A673 (cell line): Measurements from ENCODE around the gene ACP4. TPM values are rescaled to one million over a fixed set of nuclear protein-coding genes. Genes with fewer than 3 reads are reported as not detected.
A peak's percentile ranks its signal among the peaks of the same experiment; 100 is the strongest.

ENCODE experiments used
- BruUV-seq: library from RNA; stranded (reverse); fragments of 400-500 nt; replicated peaks from 2 replicates; lab custom pipeline; 2021; lab: Mats Ljungman, UMichigan
- CTCF ChIA-PET: fragments of 300-600 bp; sonication (Branson Sonifier 250); formaldehyde crosslinking; loops from one replicate; lab custom pipeline; 2022; ENCODE audit warnings: antibody characterized with exemption; lab: Charles Lee
- POLR2A ChIA-PET: fragments of 300-600 bp; sonication (Branson Sonifier 250); formaldehyde crosslinking; loops from one replicate; lab custom pipeline; 2022; ENCODE audit warnings: antibody characterized with exemption; ENCODE audit not compliant: low non-redundant PET; lab: Charles Lee
- DNase-seq: peaks from one replicate; pipeline ENCODE4 v3.0.0-alpha.2; 2015; ENCODE audit warnings: low spot score
- H3K27ac ChIP-seq: fragments of 200-600 bp; sonication (generic); 2 replicates; pipeline ENCODE4 v1.5.1; 2016; ENCODE audit warnings: mixed run types, low read depth, mild to moderate bottlenecking, mixed read lengths, antibody characterized with exemption, low read length; ENCODE audit not compliant: poor library complexity, severe bottlenecking
- H3K27me3 ChIP-seq: fragments of 200-600 bp; sonication (generic); replicated peaks from 2 replicates; pipeline ENCODE4 v1.6.1; 2017; ENCODE audit warnings: mixed run types, low read depth, mild to moderate bottlenecking, mixed read lengths, antibody characterized with exemption, low read length; ENCODE audit not compliant: insufficient read depth, poor library complexity
- H3K36me3 ChIP-seq: fragments of 200-600 bp; sonication (generic); 2 replicates; pipeline ENCODE4 v1.6.1; 2016; ENCODE audit warnings: mixed run types, mild to moderate bottlenecking, mixed read lengths, antibody characterized with exemption, low read length; ENCODE audit not compliant: insufficient read depth, poor library complexity, severe bottlenecking
- H3K4me1 ChIP-seq: fragments of 200-600 bp; sonication (generic); 2 replicates; pipeline ENCODE4 v1.6.1; 2017; ENCODE audit warnings: mixed run types, mild to moderate bottlenecking, mixed read lengths, antibody characterized with exemption, low read length; ENCODE audit not compliant: insufficient read depth, poor library complexity, severe bottlenecking
- H3K4me3 ChIP-seq: fragments of 200-600 bp; sonication (generic); 2 replicates; pipeline ENCODE4 v1.5.1; 2016; ENCODE audit warnings: low read depth, mixed run types, mild to moderate bottlenecking, mixed read lengths, low read length; ENCODE audit not compliant: poor library complexity, severe bottlenecking
- H3K9me3 ChIP-seq: fragments of 200-600 bp; sonication (generic); 2 replicates; pipeline ENCODE4 v1.6.1; 2016; ENCODE audit warnings: mixed run types, low read depth, mild to moderate bottlenecking, mixed read lengths, antibody characterized with exemption, low read length; ENCODE audit not compliant: poor library complexity, severe bottlenecking
- EZH2 ChIP-seq: fragments of 200-600 bp; sonication (generic); IDR thresholded peaks from 2 replicates; pipeline ENCODE4 v1.6.1; 2017; ENCODE audit warnings: borderline replicate concordance, low read depth, mild to moderate bottlenecking, mixed read lengths, antibody characterized with exemption, low read length; ENCODE audit not compliant: poor library complexity, severe bottlenecking
- intact Hi-C: fragments of 100-400 bp; cut with micrococcal nuclease; formaldehyde crosslinking; loops from one replicate; pipeline ENCODE4 v1.10.0; 2022; ENCODE audit not compliant: unreplicated experiment
- total RNA-seq: library from RNA; stranded (reverse); gene quantifications from 2 replicates; pipeline ENCODE4 v1.2.3, GENCODE V29; 2021
- TF ChIP-seq, protein P1 (sequence below): fragments of 300-800, 200-600 bp; sonication (generic); conservative IDR thresholded peaks from 2 replicates; pipeline ENCODE4 v1.5.1; 2017; ENCODE audit warnings: low read depth, mild to moderate bottlenecking, antibody characterized with exemption, low read length, moderate library complexity, mixed read lengths

The ACP4 gene
- total RNA-seq, 1 experiment from 2014 or later: not detected

DNA sequence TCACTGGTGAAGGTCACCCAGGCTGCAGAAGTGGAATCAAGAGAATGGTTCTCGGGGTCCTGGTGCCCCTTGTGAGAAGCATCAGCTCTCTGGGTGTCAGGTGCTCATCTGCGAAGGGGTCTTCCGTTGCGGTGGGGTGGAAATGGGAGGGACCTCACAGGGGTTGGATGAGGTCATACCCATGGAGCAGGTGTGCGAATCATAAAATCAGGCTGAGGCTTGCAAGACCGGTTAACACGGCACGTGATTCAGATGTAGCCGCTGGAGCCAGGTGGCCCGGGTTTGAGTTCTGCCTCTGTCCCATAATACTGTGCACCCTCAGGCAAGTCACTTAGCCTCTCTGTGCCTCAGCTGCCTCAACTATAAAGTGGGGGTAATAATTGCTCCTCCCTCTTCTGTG, 47.1 kb downstream of the ACP4 start:
- Histone ChIP-seq H3K4me1 (peaks cover 3% of the 10 kb centered on the region), H3K36me3 (no peaks in the 10 kb centered on the region), H3K4me3 (no peak overlapping the region), H3K27ac (no peak overlapping the region), H3K27me3 (peaks cover 11% of the 10 kb centered on the region), H3K9me3 (no peaks in the 10 kb centered on the region)
- intact Hi-C loops: no loop called here
- CTCF ChIA-PET: no interaction called here
- BruUV-seq: no TSS peak
- DNase-seq: no peak
- no peak for TF ChIP-seq EZH2
- POLR2A ChIA-PET: no interaction called here

DNA sequence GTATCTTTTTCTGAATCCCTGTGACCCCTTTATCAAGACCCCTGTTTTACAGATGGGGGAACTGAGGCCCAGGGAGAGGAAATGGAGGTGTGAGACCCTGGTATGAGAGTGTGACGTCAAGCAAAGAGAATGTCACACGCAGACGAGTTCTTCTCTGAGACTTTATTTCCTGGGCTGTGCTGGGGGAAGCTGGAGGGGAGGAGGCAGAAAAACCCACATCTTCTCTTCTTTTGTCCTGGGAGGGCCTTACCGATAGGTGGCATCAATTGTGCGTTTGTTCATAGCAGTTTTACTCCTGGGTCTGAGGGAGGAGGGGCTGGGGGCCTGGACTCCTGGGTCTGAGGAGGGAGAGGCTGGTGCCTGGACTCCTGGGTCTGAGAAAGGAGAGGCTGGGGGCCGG, 48.0 kb downstream of the ACP4 start:
- no peak for TF ChIP-seq EZH2
- TF ChIP-seq, protein P1, sequence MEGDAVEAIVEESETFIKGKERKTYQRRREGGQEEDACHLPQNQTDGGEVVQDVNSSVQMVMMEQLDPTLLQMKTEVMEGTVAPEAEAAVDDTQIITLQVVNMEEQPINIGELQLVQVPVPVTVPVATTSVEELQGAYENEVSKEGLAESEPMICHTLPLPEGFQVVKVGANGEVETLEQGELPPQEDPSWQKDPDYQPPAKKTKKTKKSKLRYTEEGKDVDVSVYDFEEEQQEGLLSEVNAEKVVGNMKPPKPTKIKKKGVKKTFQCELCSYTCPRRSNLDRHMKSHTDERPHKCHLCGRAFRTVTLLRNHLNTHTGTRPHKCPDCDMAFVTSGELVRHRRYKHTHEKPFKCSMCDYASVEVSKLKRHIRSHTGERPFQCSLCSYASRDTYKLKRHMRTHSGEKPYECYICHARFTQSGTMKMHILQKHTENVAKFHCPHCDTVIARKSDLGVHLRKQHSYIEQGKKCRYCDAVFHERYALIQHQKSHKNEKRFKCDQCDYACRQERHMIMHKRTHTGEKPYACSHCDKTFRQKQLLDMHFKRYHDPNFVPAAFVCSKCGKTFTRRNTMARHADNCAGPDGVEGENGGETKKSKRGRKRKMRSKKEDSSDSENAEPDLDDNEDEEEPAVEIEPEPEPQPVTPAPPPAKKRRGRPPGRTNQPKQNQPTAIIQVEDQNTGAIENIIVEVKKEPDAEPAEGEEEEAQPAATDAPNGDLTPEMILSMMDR: peak; percentile 44; the same call in 1 of the 2 replicates
- DNase-seq: peak; percentile 51
- Histone ChIP-seq H3K36me3 (no peaks in the 10 kb centered on the region), H3K27me3 (peaks cover 21% of the 10 kb centered on the region), H3K4me1 (peaks cover 3% of the 10 kb centered on the region), H3K27ac (no peak overlapping the region), H3K4me3 (no peak overlapping the region), H3K9me3 (no peaks in the 10 kb centered on the region)
- ChIA-PET POLR2A (no interaction called here), CTCF (no interaction called here)
- BruUV-seq: no TSS peak
- intact Hi-C loops: no loop called here

DNA sequence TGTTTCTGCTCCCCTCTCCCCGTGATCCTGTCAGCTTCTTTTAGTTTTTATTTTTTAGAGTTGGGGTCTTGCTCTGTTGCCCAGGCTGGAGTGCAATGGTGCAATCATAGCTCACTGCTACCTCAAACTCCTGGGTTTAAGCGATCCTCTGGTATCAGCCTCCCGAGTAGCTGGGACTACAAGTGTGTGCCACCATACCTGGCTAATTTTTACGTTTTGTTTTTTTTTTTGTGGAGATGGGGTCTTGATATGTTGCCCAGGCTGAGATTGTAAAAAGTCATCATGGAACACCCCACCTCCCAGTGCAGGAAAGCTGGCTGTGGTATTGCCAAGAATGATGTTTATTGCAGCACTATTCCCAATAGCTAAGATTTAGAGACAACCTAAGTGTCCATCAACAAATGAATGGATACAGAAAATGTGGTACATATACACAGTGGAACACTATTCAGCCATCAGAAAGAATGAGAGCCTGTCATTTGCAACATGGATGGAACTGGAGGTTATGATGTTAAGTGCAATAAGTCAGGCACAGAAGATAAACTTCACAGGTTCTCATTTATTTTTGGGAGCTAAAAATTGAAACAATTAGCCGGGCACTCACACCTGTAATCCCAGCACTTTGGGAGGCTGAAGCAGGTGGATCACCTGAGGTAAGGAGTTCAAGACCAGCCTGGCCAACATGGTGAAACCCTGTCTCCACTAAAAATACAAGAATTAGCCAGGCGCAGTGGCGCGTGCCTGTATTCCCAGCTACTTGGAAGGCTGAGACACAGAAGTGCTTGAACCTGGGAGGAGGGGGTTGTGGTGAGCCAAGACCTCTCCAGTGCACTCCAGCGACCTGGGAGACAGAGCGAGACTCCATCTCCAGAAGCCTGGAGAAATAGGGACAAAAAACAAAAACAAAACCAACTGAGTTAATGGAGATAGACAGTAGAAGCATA, 49.8 kb downstream of the ACP4 start:
- TF ChIP-seq, protein P1: no peak
- TF ChIP-seq EZH2: no peak
- no peak for DNase-seq
- Histone ChIP-seq H3K27me3 (peaks cover 37% of the 10 kb centered on the region), H3K27ac (no peak overlapping the region), H3K36me3 (no peaks in the 10 kb centered on the region), H3K4me3 (no peak overlapping the region), H3K4me1 (peaks cover 3% of the 10 kb centered on the region), H3K9me3 (no peaks in the 10 kb centered on the region)
- intact Hi-C loops: no loop called here
- BruUV-seq: no TSS peak
- ChIA-PET POLR2A (no interaction called here), CTCF (interaction anchor here (0.7 kb wide), 1 partner anchor 23 kb away, joined by 5 read pairs; no protein-coding TSS in a partner anchor)
